ENCODE data around the gene RYR2. TPM values are rescaled to one million over a fixed set of nuclear protein-coding genes. Genes with fewer than 3 reads are reported as not detected.

The RYR2 gene
- total RNA-seq, 1 experiment from 2014 or later: 0.03 TPM

GRCh38 chr1:237396426-237396825 is 354.4 kb downstream of the RYR2 start:
- TF ChIP-seq POLR2AphosphoS5 (IDR thresholded peaks at IDR 0.05; ENCODE audit: low read depth, low read length) (no peak), SIN3A (IDR thresholded peaks at IDR 0.05; ENCODE audit: borderline replicate concordance, insufficient read depth, low read depth, low read length) (no peak)
- Histone ChIP-seq H3K36me3 (ENCODE audit: control insufficient read depth, insufficient read depth, low read length) (no peaks in the 10 kb centered on the region), H3K27ac (ENCODE audit: low read length) (no peak overlapping the region), H3K27me3 (ENCODE audit: control insufficient read depth, insufficient read depth, low read length) (no peaks in the 10 kb centered on the region), H3K4me3 (ENCODE audit: low read depth in 2 of 2, low read length in 2 of 2) (no peak overlapping the region), H3K4me1 (ENCODE audit: control insufficient read depth, insufficient read depth, low read length) (no peaks in the 10 kb centered on the region), H3K9me3 (ENCODE audit: control insufficient read depth, insufficient read depth, low read depth, low read length) (no peaks in the 10 kb centered on the region)
- DNase-seq (ENCODE audit: low read depth, low spot score) (no peak), ATAC-seq (no peak)
- no TSS peak for BruUV-seq (replicated peaks)
- intact Hi-C loops (cut with micrococcal nuclease; ENCODE audit: unreplicated experiment): no loop called here
- in situ Hi-C loops (cut with HindIII; ENCODE audit: low pct_unique_long_range_greater_than_20kb, low sequenced_read_pairs): no loop called here
- ChIA-PET CTCF (no interaction called here), POLR2A (no interaction called here)

- POLR2A ChIA-PET: no interaction called here
- Histone ChIP-seq H3K36me3 (ENCODE audit: control insufficient read depth, insufficient read depth, low read length) (no peaks in the 10 kb centered on the region), H3K4me1 (ENCODE audit: control insufficient read depth, insufficient read depth, low read length) (no peaks in the 10 kb centered on the region), H3K9me3 (ENCODE audit: control insufficient read depth, insufficient read depth, low read depth, low read length) (no peaks in the 10 kb centered on the region), H3K4me3 (ENCODE audit: low read depth in 2 of 2, low read length in 2 of 2) (no peak overlapping the region), H3K27ac (ENCODE audit: low read length) (no peak overlapping the region), H3K27me3 (ENCODE audit: control insufficient read depth, insufficient read depth, low read length) (no peaks in the 10 kb centered on the region)
- intact Hi-C loops (cut with micrococcal nuclease; ENCODE audit: unreplicated experiment): no loop called here
- in situ Hi-C loops (cut with HindIII; ENCODE audit: low pct_unique_long_range_greater_than_20kb, low sequenced_read_pairs): no loop called here
- TF ChIP-seq TCF7L2 (IDR thresholded peaks at IDR 0.05; ENCODE audit: low read depth, low read length) (no peak), POLR2AphosphoS5 (IDR thresholded peaks at IDR 0.05; ENCODE audit: low read depth, low read length) (no peak), SIN3A (IDR thresholded peaks at IDR 0.05; ENCODE audit: borderline replicate concordance, insufficient read depth, low read depth, low read length) (no peak), CTCF (IDR thresholded peaks at IDR 0.05) (no peak)
- CTCF ChIA-PET: no interaction called here
- BruUV-seq (replicated peaks): no TSS peak
- ATAC-seq: no peak
- no peak for DNase-seq (ENCODE audit: low read depth, low spot score)
Measured at GRCh38 chr1:237398751-237399150, 356.8 kb downstream of the RYR2 start.

GRCh38 chr1:237405912-237406311 is 363.9 kb downstream of the RYR2 start:
- H3K4me1 ChIP-seq (ENCODE audit: control insufficient read depth, insufficient read depth, low read length): no peaks in the 10 kb centered on the region
- CTCF ChIA-PET: no interaction called here
- intact Hi-C loops (cut with micrococcal nuclease; ENCODE audit: unreplicated experiment): no loop called here
- TF ChIP-seq TCF7L2 (IDR thresholded peaks at IDR 0.05; ENCODE audit: low read depth, low read length): no peak
- no peak for TF ChIP-seq REST (IDR thresholded peaks at IDR 0.05; ENCODE audit: insufficient read depth in 1 of 2, low read depth in 2 of 2, low read length in 1 of 2)
- no peak for TF ChIP-seq POLR2AphosphoS5 (IDR thresholded peaks at IDR 0.05; ENCODE audit: low read depth, low read length)
- no peak for TF ChIP-seq SIN3A (IDR thresholded peaks at IDR 0.05; ENCODE audit: borderline replicate concordance, insufficient read depth, low read depth, low read length)
- TF ChIP-seq CTCF (IDR thresholded peaks at IDR 0.05): no peak
- DNase-seq (ENCODE audit: low read depth, low spot score): no peak
- no TSS peak for BruUV-seq (replicated peaks)
- in situ Hi-C loops (cut with HindIII; ENCODE audit: low pct_unique_long_range_greater_than_20kb, low sequenced_read_pairs): no loop called here
- no peaks in the 10 kb centered on the region for H3K9me3 ChIP-seq (ENCODE audit: control insufficient read depth, insufficient read depth, low read depth, low read length)
- no peak overlapping the region for H3K27ac ChIP-seq (ENCODE audit: low read length)
- POLR2A ChIA-PET: no interaction called here
- H3K36me3 ChIP-seq (ENCODE audit: control insufficient read depth, insufficient read depth, low read length): no peaks in the 10 kb centered on the region
- H3K4me3 ChIP-seq (ENCODE audit: low read depth in 2 of 2, low read length in 2 of 2): no peak overlapping the region
- ATAC-seq: no peak
- no peaks in the 10 kb centered on the region for H3K27me3 ChIP-seq (ENCODE audit: control insufficient read depth, insufficient read depth, low read length)

All from Panc1 (cell line).